Caki2 (cell line): ENCODE measurements around the gene GLRX. TPM values are rescaled to one million over a fixed set of nuclear protein-coding genes. Genes with fewer than 3 reads are reported as not detected.

Source experiments
- DNase-seq: peaks from one replicate; pipeline ENCODE4 v3.0.0-alpha.2; 2015; ENCODE audit warnings: low read depth
- in situ Hi-C: cut with HindIII; loops from 2 replicates; pipeline ENCODE4 v1.10.0; 2016; ENCODE audit warnings: low sequenced_read_pairs, low pct_unique_long_range_greater_than_20kb, mixed read lengths
- total RNA-seq: library from RNA; depleted of rRNA; stranded (reverse); fragments of >200 nt; shearing (Covaris generic); gene quantifications from 2 replicates; pipeline ENCODE4 v1.2.3, GENCODE V29; 2014; ENCODE audit warnings: low replicate concordance; rRNA removed

The GLRX gene
- total RNA-seq, 1 experiment from 2014 or later = 30.2 TPM

- DNase-seq = no peak
These were observed 51.5 kb downstream of the GLRX start for GRCh38 chr5:95770830-95771708.

DNA sequence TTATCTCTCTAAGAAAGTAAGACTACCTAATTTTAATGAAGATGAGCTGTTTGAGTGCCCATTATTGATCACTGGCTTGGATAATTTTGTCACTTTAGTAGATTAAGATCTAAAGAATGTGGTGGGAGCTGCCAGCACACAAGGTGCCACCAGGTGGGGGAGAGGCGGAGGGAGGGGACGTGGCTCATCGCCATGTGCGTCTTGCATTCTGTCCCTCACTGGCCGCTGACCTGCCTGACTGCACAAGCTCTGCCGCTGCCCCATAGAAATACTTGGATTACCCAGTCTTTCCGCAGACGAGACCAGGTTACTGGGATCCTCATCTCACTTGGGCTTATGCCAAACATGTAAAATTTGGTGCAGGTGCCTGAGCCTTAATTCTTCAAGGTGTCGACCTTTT, 53.8 kb downstream of the GLRX start:
- no peak for DNase-seq
- in situ Hi-C loops = no loop called here

More at GRCh38 chr5:95770830-95771708, 51.5 kb downstream of the GLRX start:
- in situ Hi-C loops = no loop called here

DNA sequence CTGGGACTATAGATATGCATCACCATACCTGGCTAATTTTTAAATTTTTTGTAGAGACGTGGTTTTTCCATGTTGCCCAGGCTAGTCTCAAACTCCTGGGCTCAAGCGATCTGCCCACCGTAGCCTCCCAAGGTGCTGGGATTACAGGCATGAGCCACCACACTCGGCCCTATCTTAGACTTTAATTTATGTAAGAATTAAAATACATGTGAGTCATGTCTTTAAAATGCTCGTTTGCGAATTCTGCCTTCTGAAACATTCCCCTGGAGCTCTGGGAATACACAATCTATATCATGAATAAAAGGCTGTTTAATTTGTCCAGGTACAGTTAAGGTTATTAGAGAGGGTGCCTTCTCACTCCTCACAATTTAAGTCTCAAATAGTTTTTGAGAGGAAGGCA, 58.6 kb downstream of the GLRX start:
- no peak for DNase-seq
- in situ Hi-C loops = no loop called here

Other genes starting within 250 kb of the GLRX start
- 0.17 TPM in 1 of 2 replicates, not detected in the other for gene GPR150, start 202.6 kb downstream of the GLRX start, total RNA-seq
- gene RFESD, start 175.9 kb downstream of the GLRX start, total RNA-seq = 0.55 and 1.1 TPM in 2 replicates
- gene SPATA9, start 139.7 kb downstream of the GLRX start, total RNA-seq = not detected in 2 replicates
- 22.0 and 24.7 TPM in 2 replicates for gene RHOBTB3, start 91.4 kb downstream of the GLRX start, total RNA-seq
- gene ELL2, start 139.1 kb upstream of the GLRX start, total RNA-seq = 0.17 and 0.61 TPM in 2 replicates